Stromal cell of bone marrow (primary cell): ENCODE data around the gene ARF1.

Experiments used
- DNase-seq: peaks from one replicate; pipeline ENCODE4 v3.0.0-alpha.2; 2012; ENCODE audit warnings: low read depth

ARF1 gene

DNA sequence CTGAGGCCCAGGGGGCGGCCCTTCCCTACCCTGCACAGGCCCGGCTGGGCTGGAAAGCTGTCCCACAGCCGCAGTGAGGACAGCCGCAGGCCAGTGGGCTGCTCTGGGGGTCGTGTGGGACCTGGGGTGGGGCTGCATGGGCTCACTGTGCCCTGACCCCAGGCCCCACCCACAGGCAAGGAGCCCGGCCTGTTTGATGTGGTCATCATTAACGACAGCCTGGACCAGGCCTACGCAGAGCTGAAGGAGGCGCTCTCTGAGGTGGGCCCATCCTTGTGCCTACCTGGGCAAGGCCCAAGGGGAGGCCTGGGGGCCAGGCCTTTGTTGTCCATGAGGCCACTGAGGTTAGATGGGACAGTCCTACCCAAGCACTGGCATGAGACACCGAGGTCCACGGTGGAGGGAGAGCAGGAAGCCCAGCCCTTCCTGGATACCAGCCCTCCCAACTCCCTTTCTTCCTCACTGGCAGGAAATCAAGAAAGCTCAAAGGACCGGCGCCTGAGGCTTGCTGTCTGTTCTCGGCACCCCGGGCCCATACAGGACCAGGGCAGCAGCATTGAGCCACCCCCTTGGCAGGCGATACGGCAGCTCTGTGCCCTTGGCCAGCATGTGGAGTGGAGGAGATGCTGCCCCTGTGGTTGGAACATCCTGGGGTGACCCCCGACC, 65.8 kb downstream of the ARF1 start:
- DNase-seq = no peak
